Measurements from ENCODE around the gene MPST.

Gene MPST

GRCh38 chr22:37021710-37022482, 2.4 kb downstream of the MPST start:
- no peak overlapping the region for H3K4me3 ChIP-seq (ENCODE audit: low read length)
- peak; percentile 73 for TF ChIP-seq CTCF (IDR thresholded peaks at IDR 0.05; ENCODE audit: insufficient read depth, low read depth, low read length, missing control alignments)
- peak; percentile 65 for DNase-seq (ENCODE audit: low read depth)

DNA sequence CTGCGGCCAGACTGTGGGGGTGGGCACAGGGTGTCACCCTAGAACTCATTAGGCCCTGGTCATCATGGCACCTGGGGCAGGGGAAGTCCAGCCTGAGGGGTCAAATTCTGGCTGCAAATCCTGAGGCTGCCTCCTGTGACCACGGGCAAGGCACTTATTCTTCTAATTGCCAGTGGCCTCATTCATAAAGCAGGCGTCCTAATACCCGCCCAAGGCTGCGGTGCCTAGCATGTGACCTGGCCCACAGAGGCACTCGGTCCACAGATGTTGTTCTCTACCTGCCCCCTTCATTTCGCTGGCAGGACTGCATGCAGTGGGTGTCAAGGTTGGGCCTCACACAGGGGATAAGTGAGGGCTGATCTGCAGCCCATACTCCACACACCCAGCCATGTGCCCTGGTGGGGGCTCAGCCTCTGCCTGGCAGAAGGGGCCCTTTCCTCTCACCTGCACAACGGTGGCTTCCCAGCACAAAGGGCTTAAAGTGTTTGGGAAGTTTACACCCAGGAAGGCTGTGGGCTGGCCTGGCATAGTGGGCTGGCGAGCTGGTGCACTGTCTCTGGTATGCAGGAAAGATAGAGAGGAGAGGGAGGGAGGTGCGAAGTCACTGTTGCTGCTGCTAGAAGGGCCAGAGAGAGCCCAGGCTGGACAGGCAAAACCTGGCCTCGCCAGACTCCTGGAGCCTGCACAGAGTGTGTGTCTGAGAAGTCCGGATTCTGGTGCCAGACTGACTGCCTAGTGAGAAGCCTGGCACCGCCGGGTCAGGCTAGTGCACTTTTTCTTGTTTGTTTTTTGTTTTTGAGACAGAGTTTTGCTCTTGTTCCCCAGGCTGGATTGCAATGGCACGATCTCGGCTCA, 3.2 kb downstream of the MPST start:
- no peak overlapping the region for H3K4me3 ChIP-seq (ENCODE audit: low read length)
- TF ChIP-seq CTCF (IDR thresholded peaks at IDR 0.05; ENCODE audit: insufficient read depth, low read depth, low read length, missing control alignments), result no peak
- DNase-seq (ENCODE audit: low read depth), result no peak

GRCh38 chr22:37023743-37024338, 4.3 kb downstream of the MPST start:
- no peak for DNase-seq (ENCODE audit: low read depth)
- no peak for TF ChIP-seq CTCF (IDR thresholded peaks at IDR 0.05; ENCODE audit: insufficient read depth, low read depth, low read length, missing control alignments)
- H3K4me3 ChIP-seq (ENCODE audit: low read length), result no peak overlapping the region

DNA sequence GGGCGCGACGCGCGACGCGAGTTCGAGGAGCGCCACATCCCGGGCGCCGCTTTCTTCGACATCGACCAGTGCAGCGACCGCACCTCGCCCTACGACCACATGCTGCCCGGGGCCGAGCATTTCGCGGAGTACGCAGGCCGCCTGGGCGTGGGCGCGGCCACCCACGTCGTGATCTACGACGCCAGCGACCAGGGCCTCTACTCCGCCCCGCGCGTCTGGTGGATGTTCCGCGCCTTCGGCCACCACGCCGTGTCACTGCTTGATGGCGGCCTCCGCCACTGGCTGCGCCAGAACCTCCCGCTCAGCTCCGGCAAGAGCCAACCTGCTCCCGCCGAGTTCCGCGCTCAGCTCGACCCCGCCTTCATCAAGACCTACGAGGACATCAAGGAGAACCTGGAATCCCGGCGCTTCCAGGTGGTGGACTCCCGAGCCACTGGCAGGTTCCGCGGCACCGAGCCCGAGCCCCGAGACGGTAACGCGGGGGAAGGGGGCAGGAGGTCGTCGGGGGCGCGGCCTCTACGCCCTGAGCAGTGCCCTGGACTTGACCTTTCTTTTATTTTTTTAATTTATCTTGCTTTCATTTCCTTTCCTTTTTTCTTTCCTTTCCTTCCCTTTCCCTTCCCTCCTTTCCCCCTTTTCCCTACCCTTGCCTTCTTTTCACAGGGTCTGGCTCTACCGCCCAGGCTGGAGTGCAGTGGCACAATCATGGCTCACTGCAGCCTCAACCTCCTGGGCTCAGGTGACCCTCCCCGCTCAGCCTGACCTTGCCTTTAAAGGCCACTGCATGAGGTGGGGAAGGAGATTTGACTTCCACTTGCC, 5.0 kb downstream of the MPST start:
- no peak for DNase-seq (ENCODE audit: low read depth)
- no peak for TF ChIP-seq CTCF (IDR thresholded peaks at IDR 0.05; ENCODE audit: insufficient read depth, low read depth, low read length, missing control alignments)
- no peak overlapping the region for H3K4me3 ChIP-seq (ENCODE audit: low read length)

DNA sequence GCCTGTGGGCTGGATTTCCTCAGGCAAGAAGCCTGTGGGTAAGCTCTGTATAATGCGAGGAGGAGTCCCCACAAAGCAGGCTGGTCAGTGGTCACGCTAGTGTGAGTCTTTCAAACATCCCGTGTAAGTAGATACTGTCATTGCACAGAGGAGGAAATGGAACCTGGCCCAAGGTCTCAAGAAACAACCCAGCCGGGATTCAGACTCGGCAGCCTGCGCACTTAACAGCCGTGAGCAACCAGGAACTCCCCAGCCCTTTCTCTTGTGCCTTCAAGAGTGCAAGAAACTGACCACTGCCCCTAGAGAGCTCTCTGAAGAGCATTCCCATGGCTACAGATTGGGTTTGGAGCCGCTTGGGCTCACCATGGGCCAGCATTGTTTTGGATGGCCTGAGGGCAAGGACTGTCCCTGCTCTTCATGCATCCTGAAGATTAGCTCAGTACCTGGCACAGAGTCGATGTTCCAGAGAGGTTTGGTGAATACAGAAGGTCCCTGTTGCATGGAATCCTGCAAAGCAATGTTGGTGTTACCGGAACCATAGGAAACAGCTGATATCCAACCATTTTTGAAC, 6.0 kb downstream of the MPST start:
- no peak for DNase-seq (ENCODE audit: low read depth)
- H3K4me3 ChIP-seq (ENCODE audit: low read length), result no peak overlapping the region
- TF ChIP-seq CTCF (IDR thresholded peaks at IDR 0.05; ENCODE audit: insufficient read depth, low read depth, low read length, missing control alignments), result no peak

GRCh38 chr22:37026325-37026724, 6.8 kb downstream of the MPST start:
- no peak for DNase-seq (ENCODE audit: low read depth)
- TF ChIP-seq CTCF (IDR thresholded peaks at IDR 0.05; ENCODE audit: insufficient read depth, low read depth, low read length, missing control alignments), result no peak

More at GRCh38 chr22:37026325-37026724, 6.8 kb downstream of the MPST start:
- no peak overlapping the region for H3K4me3 ChIP-seq (ENCODE audit: low read length)

All from epithelial cell of esophagus (primary cell).